ENCODE measurements around the gene GLI2. TPM values are rescaled to one million over a fixed set of nuclear protein-coding genes. Genes with fewer than 3 reads are reported as not detected.

Gene GLI2
- total and polyA plus RNA-seq, 5 donors from 2014 or later: not detected

DNA sequence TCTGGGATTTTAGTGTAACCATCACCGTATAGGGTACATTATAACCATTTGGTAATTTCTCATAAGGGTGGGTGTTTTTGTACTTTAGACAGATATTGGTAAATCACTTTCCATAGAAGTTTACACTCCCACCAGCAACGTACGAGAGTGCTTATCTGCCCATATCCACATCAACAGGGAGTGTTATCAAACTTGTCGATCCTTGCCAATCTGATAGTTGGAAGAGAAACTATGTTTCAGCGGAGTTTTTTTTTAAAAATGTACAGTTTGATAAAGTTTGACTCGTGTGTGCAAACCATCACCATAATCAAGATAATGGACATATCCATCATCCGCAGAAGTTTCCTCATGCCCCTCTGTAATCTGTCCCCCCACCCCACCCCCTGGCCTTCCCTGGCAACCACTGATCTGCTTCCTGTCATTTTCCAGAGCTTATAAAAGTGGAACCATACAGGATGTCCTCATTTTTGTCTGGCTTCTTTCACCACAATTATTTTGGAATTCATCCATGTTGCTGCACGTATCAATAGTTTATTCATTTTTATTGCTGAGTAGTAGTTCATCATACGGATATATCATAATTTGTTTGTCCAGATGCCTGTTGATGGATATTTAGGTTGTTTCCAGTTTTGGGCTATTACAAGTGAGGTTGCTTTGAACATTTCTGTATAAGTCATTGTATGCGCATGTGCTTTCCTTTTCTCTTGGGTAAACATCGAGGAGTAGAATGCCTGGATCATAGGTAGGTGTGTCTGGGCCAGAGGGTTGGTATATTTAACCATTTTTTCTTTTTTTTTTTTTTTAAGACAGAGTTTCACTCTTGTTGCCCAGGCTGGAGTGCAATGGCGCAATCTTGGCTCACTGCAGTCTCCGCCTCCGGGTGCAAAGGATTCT lies 18.6 kb downstream of the GLI2 start:
- Histone ChIP-seq H3K36me3 (ENCODE audit: control insufficient read depth, insufficient read depth, low read length) (no peaks in the 10 kb centered on the region), H3K27me3 (ENCODE audit: control insufficient read depth, insufficient read depth, low read length) (no peaks in the 10 kb centered on the region), H3K27ac (ENCODE audit: insufficient read depth, low read length, poor library complexity, severe bottlenecking) (no peak overlapping the region), H3K9me3 (ENCODE audit: control insufficient read depth in 2 of 2, low read length in 2 of 2) (no peaks in the 10 kb centered on the region), H3K4me3 (ENCODE audit: low read depth, low read length) (no peak overlapping the region), H3K4me1 (ENCODE audit: control insufficient read depth, insufficient read depth, low read length, poor library complexity, severe bottlenecking) (no peaks in the 10 kb centered on the region)
- Mint-ChIP-seq H3K27ac (no peak overlapping the region), H3K4me3 (no peak overlapping the region), H3K27me3 (peaks cover 7% of the 10 kb centered on the region), H3K4me1 (no peaks in the 10 kb centered on the region), H3K9me3 (peaks cover 0 to 3% (median 0%) of the 10 kb centered on the region in 7 donors), H3K36me3 (no peaks in the 10 kb centered on the region)
- no peak for ATAC-seq (ENCODE audit: low read depth in 2 of 2)
- no peak for DNase-seq

DNA sequence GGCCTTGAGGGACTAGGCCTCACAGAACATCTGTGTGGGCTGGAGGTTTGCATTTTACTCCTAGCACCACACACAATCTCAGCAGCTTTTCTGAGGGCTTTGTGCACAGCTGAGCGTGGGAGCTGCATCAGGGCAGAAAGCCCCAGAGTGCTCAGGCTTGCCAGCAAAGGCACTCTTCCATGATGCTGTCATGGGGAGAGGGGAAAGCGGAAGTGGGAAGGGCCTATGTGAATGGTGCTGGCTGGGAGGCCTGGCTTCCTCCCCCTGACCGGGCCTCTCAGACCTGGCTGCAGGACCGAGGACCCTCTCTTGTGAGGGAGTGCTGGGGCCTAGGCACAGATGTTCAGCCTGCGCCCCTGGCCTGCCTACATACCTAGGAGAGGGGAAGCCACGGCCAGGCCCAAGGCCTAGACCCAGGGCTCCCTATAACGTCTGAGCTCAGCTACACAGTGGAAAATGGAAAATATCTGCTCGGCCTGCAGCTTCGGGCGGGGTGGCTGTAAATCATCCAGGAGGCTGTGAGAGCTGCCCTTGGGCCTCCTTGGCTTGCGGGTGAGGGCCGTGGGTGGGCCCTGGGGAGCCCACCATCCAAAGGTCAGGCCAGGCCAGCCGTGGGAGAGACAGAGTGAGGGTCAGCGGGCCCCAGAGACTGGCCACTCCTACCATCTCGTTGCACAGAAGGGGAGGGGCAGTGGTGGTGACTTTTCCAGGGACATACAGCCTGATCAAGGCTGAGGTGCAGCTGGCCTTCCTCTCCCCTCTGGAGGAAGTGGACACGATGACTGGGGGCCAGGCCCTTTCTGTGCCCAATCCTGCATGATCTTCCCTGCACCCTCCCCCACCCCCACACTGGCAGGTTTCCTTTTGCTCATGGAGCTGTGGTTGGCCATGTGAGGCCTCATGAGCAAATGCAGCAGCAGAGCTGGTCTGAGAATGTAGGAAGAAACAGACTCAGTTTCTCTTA lies 22.8 kb downstream of the GLI2 start:
- no peak for DNase-seq
- Histone ChIP-seq H3K27ac (ENCODE audit: insufficient read depth, low read length, poor library complexity, severe bottlenecking) (no peak overlapping the region), H3K4me3 (ENCODE audit: low read depth, low read length) (no peak overlapping the region), H3K27me3 (ENCODE audit: control insufficient read depth, insufficient read depth, low read length) (no peaks in the 10 kb centered on the region), H3K36me3 (ENCODE audit: control insufficient read depth, insufficient read depth, low read length) (no peaks in the 10 kb centered on the region), H3K9me3 (ENCODE audit: control insufficient read depth in 2 of 2, low read length in 2 of 2) (no peaks in the 10 kb centered on the region), H3K4me1 (ENCODE audit: control insufficient read depth, insufficient read depth, low read length, poor library complexity, severe bottlenecking) (no peaks in the 10 kb centered on the region)
- peaks cover 7% of the 10 kb centered on the region for H3K27me3 Mint-ChIP-seq
- no peak overlapping the region for H3K27ac Mint-ChIP-seq
- H3K9me3 Mint-ChIP-seq: peaks cover 0 to 3% (median 0%) of the 10 kb centered on the region in 7 donors
- H3K4me1 Mint-ChIP-seq: no peaks in the 10 kb centered on the region
- no peak for ATAC-seq (ENCODE audit: low read depth in 2 of 2)
- no peak overlapping the region for H3K4me3 Mint-ChIP-seq
- no peaks in the 10 kb centered on the region for H3K36me3 Mint-ChIP-seq

DNA sequence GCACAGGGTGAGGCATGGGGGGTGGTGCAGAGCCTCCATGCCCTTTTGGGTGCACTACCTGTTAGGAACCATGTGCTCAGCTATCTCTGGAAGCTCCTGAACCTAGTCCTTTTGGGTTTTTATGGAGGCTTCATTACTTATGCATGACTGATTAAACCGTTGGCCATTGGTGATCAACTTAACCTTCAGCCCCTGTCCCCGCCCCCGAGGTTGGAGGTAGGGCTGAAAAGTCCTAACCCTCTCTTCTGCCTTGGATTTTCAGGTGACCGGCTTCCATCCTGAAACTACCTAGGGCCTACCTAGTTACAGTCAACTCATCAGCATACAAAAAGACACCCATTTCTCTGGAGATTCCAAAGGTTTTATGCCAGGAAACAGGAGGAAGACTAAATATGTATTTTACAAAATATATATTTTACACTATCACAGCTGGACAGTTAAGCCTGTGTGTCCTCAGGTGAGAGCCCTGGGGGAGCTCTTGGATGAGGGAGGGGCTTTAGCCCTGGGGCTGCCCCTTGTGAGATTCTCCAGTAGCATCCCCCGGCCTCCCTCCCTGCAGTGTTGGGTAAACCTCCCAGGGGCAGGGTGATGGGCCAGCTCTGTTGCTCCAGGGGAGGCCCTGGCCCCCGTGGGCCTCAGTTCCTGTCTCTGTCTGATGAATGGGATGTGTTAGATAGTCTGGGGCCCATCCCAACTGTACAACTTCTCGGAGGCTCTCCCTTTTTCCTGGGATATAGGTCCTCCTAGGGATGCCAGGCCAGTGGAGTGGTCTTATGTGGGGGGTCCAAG lies 24.1 kb downstream of the GLI2 start:
- H3K4me3 Mint-ChIP-seq: no peak overlapping the region
- no peak overlapping the region for H3K27ac Mint-ChIP-seq
- ATAC-seq (ENCODE audit: low read depth in 2 of 2): no peak

DNA sequence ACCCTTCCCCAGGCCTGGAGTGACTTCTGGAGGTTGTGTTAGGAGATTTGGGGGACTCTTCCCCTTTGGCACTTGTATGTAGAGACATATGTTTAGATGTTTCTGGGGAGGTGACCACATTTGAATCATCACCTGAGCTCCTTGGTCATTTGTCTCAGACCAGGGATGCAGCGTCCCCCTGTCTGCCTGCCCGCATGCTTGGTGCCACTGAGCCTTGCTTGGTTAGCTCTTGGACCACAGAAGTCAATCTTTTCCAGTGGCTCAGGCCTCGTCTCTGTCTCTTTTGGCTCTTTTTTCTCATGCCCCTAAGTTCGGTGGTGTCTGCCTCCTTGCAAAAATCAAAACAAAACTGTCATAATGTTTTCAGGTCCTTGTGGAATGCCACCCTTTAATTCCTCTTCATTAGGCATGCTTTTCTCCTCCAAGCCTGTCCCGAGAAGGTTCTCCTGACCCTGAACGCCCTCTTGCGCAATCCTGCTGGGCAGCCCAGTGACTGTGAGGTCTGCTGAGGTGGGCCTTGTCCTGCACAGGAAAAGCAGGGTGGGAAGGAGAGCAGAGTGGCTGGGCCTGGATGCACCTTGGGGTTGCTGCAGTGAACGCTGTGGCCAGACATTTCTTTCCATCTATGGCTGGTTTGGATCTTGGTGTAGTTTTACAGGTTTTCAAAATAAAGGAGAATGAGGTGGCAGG lies 24.9 kb downstream of the GLI2 start:
- H3K4me1 ChIP-seq (ENCODE audit: control insufficient read depth, insufficient read depth, low read length, poor library complexity, severe bottlenecking): no peaks in the 10 kb centered on the region
- DNase-seq (no peak), ATAC-seq (ENCODE audit: low read depth in 2 of 2) (no peak)
- H3K27ac Mint-ChIP-seq: no peak overlapping the region
- H3K27me3 ChIP-seq (ENCODE audit: control insufficient read depth, insufficient read depth, low read length): no peaks in the 10 kb centered on the region
- no peaks in the 10 kb centered on the region for H3K9me3 Mint-ChIP-seq
- no peak overlapping the region for H3K27ac ChIP-seq (ENCODE audit: insufficient read depth, low read length, poor library complexity, severe bottlenecking)
- H3K36me3 Mint-ChIP-seq: no peaks in the 10 kb centered on the region
- H3K4me1 Mint-ChIP-seq: no peaks in the 10 kb centered on the region
- H3K36me3 ChIP-seq (ENCODE audit: control insufficient read depth, insufficient read depth, low read length): no peaks in the 10 kb centered on the region
- H3K27me3 Mint-ChIP-seq: peaks cover 7% of the 10 kb centered on the region
- no peak overlapping the region for H3K4me3 Mint-ChIP-seq
- H3K4me3 ChIP-seq (ENCODE audit: low read depth, low read length): no peak overlapping the region
- no peaks in the 10 kb centered on the region for H3K9me3 ChIP-seq (ENCODE audit: control insufficient read depth in 2 of 2, low read length in 2 of 2)

More for the DNA sequence above, 24.1 kb downstream of the GLI2 start:
- H3K4me1 Mint-ChIP-seq: no peaks in the 10 kb centered on the region
- no peak for DNase-seq
- no peaks in the 10 kb centered on the region for H3K36me3 Mint-ChIP-seq
- Histone ChIP-seq H3K27me3 (ENCODE audit: control insufficient read depth, insufficient read depth, low read length) (no peaks in the 10 kb centered on the region), H3K27ac (ENCODE audit: insufficient read depth, low read length, poor library complexity, severe bottlenecking) (no peak overlapping the region), H3K9me3 (ENCODE audit: control insufficient read depth in 2 of 2, low read length in 2 of 2) (no peaks in the 10 kb centered on the region), H3K4me1 (ENCODE audit: control insufficient read depth, insufficient read depth, low read length, poor library complexity, severe bottlenecking) (no peaks in the 10 kb centered on the region), H3K36me3 (ENCODE audit: control insufficient read depth, insufficient read depth, low read length) (no peaks in the 10 kb centered on the region), H3K4me3 (ENCODE audit: low read depth, low read length) (no peak overlapping the region)
- H3K9me3 Mint-ChIP-seq: no peaks in the 10 kb centered on the region
- peaks cover 7% of the 10 kb centered on the region for H3K27me3 Mint-ChIP-seq

DNA sequence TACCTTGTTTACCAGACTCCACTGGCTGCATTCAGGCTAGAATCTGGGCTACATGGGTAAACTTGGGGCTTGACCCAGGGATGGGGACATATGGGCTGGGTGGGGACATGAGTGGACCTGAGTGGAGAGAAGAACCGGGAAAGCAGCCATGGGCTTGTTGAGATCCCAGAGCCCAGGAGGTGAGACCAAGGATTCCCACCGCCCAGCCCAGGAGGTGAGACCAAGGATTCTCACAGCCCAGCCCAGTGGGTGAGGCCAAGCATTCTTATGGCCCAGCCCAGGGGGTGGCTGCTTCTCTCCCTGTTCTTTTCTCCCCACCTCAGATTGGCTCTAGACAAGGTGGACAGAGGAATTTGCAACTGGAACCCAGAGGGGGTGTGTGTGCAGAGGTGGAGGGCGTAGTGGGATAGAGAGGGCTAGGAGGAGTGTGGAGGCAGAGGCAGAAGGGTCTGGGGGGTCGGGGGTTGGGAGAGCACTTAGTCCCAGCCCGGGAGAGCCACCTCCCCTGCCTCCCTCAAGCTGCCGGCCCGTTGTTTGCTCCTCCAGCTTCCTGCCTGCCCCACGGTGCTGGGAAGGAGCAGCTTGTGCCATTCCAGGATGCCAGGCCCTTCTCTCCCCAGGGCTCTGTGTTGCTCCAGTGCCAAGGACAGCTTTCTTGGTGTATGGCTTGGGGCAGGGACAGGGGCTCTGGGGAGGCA lies 25.6 kb downstream of the GLI2 start:
- Mint-ChIP-seq H3K36me3 (no peaks in the 10 kb centered on the region), H3K4me1 (no peaks in the 10 kb centered on the region), H3K9me3 (no peaks in the 10 kb centered on the region), H3K27ac (no peak overlapping the region), H3K4me3 (no peak overlapping the region), H3K27me3 (peaks cover 7% of the 10 kb centered on the region)
- Histone ChIP-seq H3K27ac (ENCODE audit: insufficient read depth, low read length, poor library complexity, severe bottlenecking) (no peak overlapping the region), H3K36me3 (ENCODE audit: control insufficient read depth, insufficient read depth, low read length) (no peaks in the 10 kb centered on the region), H3K9me3 (ENCODE audit: control insufficient read depth in 2 of 2, low read length in 2 of 2) (no peaks in the 10 kb centered on the region), H3K4me1 (ENCODE audit: control insufficient read depth, insufficient read depth, low read length, poor library complexity, severe bottlenecking) (no peaks in the 10 kb centered on the region), H3K4me3 (ENCODE audit: low read depth, low read length) (no peak overlapping the region), H3K27me3 (ENCODE audit: control insufficient read depth, insufficient read depth, low read length) (no peaks in the 10 kb centered on the region)
- ATAC-seq (ENCODE audit: low read depth in 2 of 2): no peak
- DNase-seq: no peak

DNA sequence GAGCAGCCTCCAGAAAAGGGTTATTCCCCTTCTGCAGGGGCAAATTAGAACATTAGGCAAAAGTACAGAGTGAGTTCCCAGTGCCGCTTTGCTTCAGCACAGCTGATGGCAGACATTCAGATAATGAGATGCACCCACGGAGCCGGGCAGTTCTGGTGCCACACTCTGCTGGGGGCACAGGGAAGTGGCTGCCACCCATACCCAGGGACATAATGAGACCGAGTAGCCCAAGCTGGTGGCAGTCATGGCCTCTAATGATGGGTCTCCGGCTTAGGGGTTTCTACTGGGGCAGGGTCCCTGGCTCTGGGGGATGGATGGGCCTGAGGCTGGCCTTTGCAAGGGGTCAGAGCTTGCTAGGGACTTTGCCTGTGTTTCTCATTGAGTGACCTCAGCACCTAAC lies 26.2 kb downstream of the GLI2 start:
- H3K36me3 ChIP-seq (ENCODE audit: control insufficient read depth, insufficient read depth, low read length): no peaks in the 10 kb centered on the region
- no peaks in the 10 kb centered on the region for H3K27me3 ChIP-seq (ENCODE audit: control insufficient read depth, insufficient read depth, low read length)
- no peak for ATAC-seq (ENCODE audit: low read depth in 2 of 2)
- no peak overlapping the region for H3K4me3 Mint-ChIP-seq
- H3K4me1 ChIP-seq (ENCODE audit: control insufficient read depth, insufficient read depth, low read length, poor library complexity, severe bottlenecking): no peaks in the 10 kb centered on the region
- H3K27ac Mint-ChIP-seq: no peak overlapping the region
- peaks cover 2% of the 10 kb centered on the region for H3K27me3 Mint-ChIP-seq
- H3K36me3 Mint-ChIP-seq: no peaks in the 10 kb centered on the region
- no peaks in the 10 kb centered on the region for H3K9me3 ChIP-seq (ENCODE audit: control insufficient read depth in 2 of 2, low read length in 2 of 2)
- H3K4me1 Mint-ChIP-seq: no peaks in the 10 kb centered on the region
- H3K9me3 Mint-ChIP-seq: no peaks in the 10 kb centered on the region
- no peak overlapping the region for H3K4me3 ChIP-seq (ENCODE audit: low read depth, low read length)
- H3K27ac ChIP-seq (ENCODE audit: insufficient read depth, low read length, poor library complexity, severe bottlenecking): no peak overlapping the region
- DNase-seq: no peak
